LHCN-M2 (cell line): ENCODE data around the gene TSPAN14. TPM values are rescaled to one million over a fixed set of nuclear protein-coding genes. Genes with fewer than 3 reads are reported as not detected.

Experiments used
- DNase-seq: peaks from one replicate; pipeline ENCODE4 v3.0.0-alpha.2; 2012; ENCODE audit warnings: low read depth
- total RNA-seq: library from RNA; depleted of rRNA; stranded (reverse); fragments of >200 nt; gene quantifications from 2 replicates; pipeline ENCODE4 v1.2.3, GENCODE V29; 2014; rRNA removed

Gene TSPAN14
- total RNA-seq, 1 experiment from 2014 or later: 18.6 TPM

GRCh38 chr10:80580638-80581468, 126.7 kb downstream of the TSPAN14 start:
- no peak for DNase-seq

- no peak for DNase-seq
Measured at GRCh38 chr10:80581469-80581835, 127.3 kb downstream of the TSPAN14 start.

- no peak for DNase-seq
Measured at GRCh38 chr10:80582286-80582960, 128.3 kb downstream of the TSPAN14 start.

Other genes starting within 250 kb of the TSPAN14 start
- gene ANXA11, start 248.8 kb upstream of the TSPAN14 start, total RNA-seq: 55.9 and 84.7 TPM in 2 replicates
- gene MAT1A, start 164.7 kb upstream of the TSPAN14 start, total RNA-seq: not detected in 2 replicates
- gene DYDC1, start 97.6 kb upstream of the TSPAN14 start, total RNA-seq: not detected in 2 replicates
- gene DYDC2, start 97.5 kb upstream of the TSPAN14 start, total RNA-seq: not detected in 2 replicates
- gene PRXL2A, start 45.8 kb upstream of the TSPAN14 start, total RNA-seq: not detected in 2 replicates
- gene SH2D4B, start 83.6 kb downstream of the TSPAN14 start, total RNA-seq: not detected in 2 replicates